ENCODE measurements around the gene RNF149.
A peak's percentile ranks its signal among the peaks of the same experiment; 100 is the strongest.
"Not testable (repeated sequence)": the region's sequence is repeated elsewhere in the genome, so short reads cannot be mapped to it uniquely, and the experiment has no call there.

Gene RNF149

DNA sequence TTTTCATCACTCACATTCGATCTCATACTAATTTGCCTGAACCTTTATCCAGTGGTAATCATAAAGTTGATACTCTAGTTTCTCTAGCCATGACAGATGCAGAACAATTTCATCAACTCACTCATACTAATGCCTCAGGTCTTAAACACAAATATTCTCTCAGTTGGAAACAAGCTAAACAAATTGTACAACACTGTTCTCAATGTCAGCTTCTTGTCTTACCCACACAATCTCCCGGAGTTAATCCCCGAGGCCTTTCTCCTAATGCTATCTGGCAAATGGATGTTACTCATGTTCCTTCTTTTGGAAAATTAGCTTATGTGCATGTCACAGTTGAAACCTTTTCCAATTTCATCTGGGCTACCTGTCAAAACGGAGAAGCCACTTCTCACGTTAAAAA is 67.3 kb downstream of the RNF149 start:
- H3K4me2 ChIP-seq (ENCODE audit: low read length) = no peak overlapping the region
- TF ChIP-seq, protein P1, sequence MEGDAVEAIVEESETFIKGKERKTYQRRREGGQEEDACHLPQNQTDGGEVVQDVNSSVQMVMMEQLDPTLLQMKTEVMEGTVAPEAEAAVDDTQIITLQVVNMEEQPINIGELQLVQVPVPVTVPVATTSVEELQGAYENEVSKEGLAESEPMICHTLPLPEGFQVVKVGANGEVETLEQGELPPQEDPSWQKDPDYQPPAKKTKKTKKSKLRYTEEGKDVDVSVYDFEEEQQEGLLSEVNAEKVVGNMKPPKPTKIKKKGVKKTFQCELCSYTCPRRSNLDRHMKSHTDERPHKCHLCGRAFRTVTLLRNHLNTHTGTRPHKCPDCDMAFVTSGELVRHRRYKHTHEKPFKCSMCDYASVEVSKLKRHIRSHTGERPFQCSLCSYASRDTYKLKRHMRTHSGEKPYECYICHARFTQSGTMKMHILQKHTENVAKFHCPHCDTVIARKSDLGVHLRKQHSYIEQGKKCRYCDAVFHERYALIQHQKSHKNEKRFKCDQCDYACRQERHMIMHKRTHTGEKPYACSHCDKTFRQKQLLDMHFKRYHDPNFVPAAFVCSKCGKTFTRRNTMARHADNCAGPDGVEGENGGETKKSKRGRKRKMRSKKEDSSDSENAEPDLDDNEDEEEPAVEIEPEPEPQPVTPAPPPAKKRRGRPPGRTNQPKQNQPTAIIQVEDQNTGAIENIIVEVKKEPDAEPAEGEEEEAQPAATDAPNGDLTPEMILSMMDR (IDR thresholded peaks at IDR 0.05; ENCODE audit: low read length) = no peak
- TF ChIP-seq EZH2 (IDR thresholded peaks at IDR 0.05; ENCODE audit: borderline replicate concordance, low read length) = no peak

DNA sequence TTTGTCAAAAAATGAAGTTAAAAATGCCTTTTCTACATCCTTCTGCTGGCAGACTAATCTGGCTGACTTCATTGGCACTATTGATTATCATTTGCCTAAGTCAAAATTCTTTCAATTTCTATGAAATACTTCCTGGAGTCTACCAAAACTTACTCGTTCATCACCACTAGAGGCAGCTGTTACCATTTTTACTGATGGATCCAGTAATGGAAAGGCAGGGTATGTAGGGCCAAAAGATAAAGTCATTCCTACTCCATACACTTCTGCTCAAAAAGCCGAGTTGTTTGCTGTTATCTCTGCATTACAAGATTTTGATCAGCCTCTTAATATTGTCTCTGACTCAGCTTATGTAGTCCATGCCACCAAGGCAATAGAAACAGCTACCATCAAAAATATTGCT is 67.8 kb downstream of the RNF149 start:
- not testable (repeated sequence) for H4K20me1 ChIP-seq (ENCODE audit: insufficient read depth, low read length); H3K4me2 ChIP-seq (ENCODE audit: low read length); H3K27me3 ChIP-seq (ENCODE audit: insufficient read depth, low read length)

More for the DNA sequence above, 67.3 kb downstream of the RNF149 start:
- no peaks in the 10 kb centered on the region for H3K4me1 ChIP-seq (ENCODE audit: insufficient read depth, low read length, severe bottlenecking)
- no peak overlapping the region for H3K27ac ChIP-seq (ENCODE audit: low read depth, low read length, poor library complexity, severe bottlenecking)
- H3K79me2 ChIP-seq (ENCODE audit: insufficient read depth, low read length) = no peaks in the 10 kb centered on the region
- H3F3A ChIP-seq (ENCODE audit: insufficient read depth, low read length) = no peaks in the 10 kb centered on the region
- H3K9me3 ChIP-seq (ENCODE audit: low read length) = no peaks in the 10 kb centered on the region
- H4K20me1 ChIP-seq (ENCODE audit: insufficient read depth, low read length) = no peaks in the 10 kb centered on the region
- H3K4me3 ChIP-seq (ENCODE audit: low read depth, low read length, poor library complexity, severe bottlenecking) = no peak overlapping the region
- no peaks in the 10 kb centered on the region for H3K36me3 ChIP-seq (ENCODE audit: insufficient read depth, low read length)
- H3K27me3 ChIP-seq (ENCODE audit: insufficient read depth, low read length) = no peaks in the 10 kb centered on the region
- H3K9me2 ChIP-seq (ENCODE audit: low read depth, low read length) = no peaks in the 10 kb centered on the region
- no peak overlapping the region for H2AFZ ChIP-seq (ENCODE audit: low read length)
- H3K9ac ChIP-seq (ENCODE audit: low read length) = no peak overlapping the region

DNA sequence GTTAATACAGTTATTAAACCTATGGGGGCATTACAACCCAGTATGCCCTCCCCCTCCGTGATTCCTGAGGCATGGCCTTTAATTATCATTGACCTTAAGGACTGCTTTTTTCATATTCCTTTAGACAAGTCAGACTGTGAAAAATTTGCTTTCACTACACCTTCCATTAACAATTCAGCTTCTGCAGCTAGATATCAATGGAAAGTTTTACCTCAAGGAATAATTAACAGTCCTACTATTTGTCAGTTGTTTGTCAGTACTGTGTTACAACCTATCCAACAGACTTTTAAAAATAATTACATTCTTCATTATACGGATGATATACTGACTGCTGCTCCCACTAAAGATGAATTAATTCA is 68.8 kb downstream of the RNF149 start:
- H3K4me2 ChIP-seq (ENCODE audit: low read length); H3K4me3 ChIP-seq (ENCODE audit: low read depth, low read length, poor library complexity, severe bottlenecking); H3F3A ChIP-seq (ENCODE audit: insufficient read depth, low read length); H3K9me3 ChIP-seq (ENCODE audit: low read length); H4K20me1 ChIP-seq (ENCODE audit: insufficient read depth, low read length); H3K4me1 ChIP-seq (ENCODE audit: insufficient read depth, low read length, severe bottlenecking); H3K27ac ChIP-seq (ENCODE audit: low read depth, low read length, poor library complexity, severe bottlenecking); H3K79me2 ChIP-seq (ENCODE audit: insufficient read depth, low read length); H3K36me3 ChIP-seq (ENCODE audit: insufficient read depth, low read length); H2AFZ ChIP-seq (ENCODE audit: low read length); H3K9ac ChIP-seq (ENCODE audit: low read length); H3K9me2 ChIP-seq (ENCODE audit: low read depth, low read length); H3K27me3 ChIP-seq (ENCODE audit: insufficient read depth, low read length): not testable (repeated sequence)

More for the DNA sequence above, 67.8 kb downstream of the RNF149 start:
- TF ChIP-seq, protein P1 (IDR thresholded peaks at IDR 0.05; ENCODE audit: low read length) = peak; percentile 45; the same call in 1 of the 2 replicates
- not testable (repeated sequence) for H3K9ac ChIP-seq (ENCODE audit: low read length); H3K9me3 ChIP-seq (ENCODE audit: low read length); H3K36me3 ChIP-seq (ENCODE audit: insufficient read depth, low read length); H2AFZ ChIP-seq (ENCODE audit: low read length); H3K4me3 ChIP-seq (ENCODE audit: low read depth, low read length, poor library complexity, severe bottlenecking); H3F3A ChIP-seq (ENCODE audit: insufficient read depth, low read length); H3K4me1 ChIP-seq (ENCODE audit: insufficient read depth, low read length, severe bottlenecking); H3K27ac ChIP-seq (ENCODE audit: low read depth, low read length, poor library complexity, severe bottlenecking); H3K79me2 ChIP-seq (ENCODE audit: insufficient read depth, low read length); H3K9me2 ChIP-seq (ENCODE audit: low read depth, low read length)

DNA sequence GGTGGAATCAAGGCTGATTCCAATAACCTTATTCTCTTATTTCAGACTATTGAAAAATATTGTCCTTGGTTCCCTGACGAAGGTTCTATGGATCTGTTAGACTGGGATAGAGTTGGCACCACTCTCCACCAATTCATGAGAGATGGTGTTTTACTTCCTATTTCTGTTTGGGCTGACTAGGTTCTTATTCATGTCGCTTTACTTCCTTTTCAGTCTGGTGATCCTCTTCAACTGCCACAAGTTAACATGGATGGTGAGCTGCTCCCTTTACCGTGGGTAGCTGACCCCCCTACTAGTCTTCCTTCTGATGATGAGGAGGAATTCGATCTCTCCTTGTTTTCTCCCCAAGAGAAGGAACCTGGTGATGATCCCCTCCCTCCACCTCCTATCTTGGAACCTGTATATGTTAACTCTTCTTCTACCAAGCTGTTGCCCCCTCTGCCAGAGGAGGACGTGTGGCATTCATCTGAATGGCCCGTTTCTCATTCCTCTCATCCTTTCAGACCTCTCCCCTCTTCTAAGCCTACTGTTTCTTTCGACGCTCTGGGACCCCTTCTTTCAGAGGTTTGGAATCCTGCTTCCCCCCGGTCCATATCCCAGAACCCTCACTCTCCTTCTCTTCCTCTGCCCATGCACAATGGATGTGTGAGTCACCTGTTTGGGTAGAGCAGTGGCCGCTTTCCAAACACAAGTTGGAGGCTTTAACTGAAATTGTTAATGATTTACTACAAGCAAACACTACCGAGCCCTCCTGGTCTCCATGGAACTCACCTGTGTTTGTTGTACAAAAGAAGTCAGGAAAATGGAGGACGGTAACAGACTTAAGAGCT is 69.4 kb downstream of the RNF149 start:
- no peaks in the 10 kb centered on the region for H3K4me1 ChIP-seq (ENCODE audit: insufficient read depth, low read length, severe bottlenecking)
- no peak overlapping the region for H3K4me2 ChIP-seq (ENCODE audit: low read length)
- no peaks in the 10 kb centered on the region for H3K36me3 ChIP-seq (ENCODE audit: insufficient read depth, low read length)
- no peaks in the 10 kb centered on the region for H3K27me3 ChIP-seq (ENCODE audit: insufficient read depth, low read length)
- TF ChIP-seq, protein P1 (IDR thresholded peaks at IDR 0.05; ENCODE audit: low read length) = no peak
- no peak for TF ChIP-seq EZH2 (IDR thresholded peaks at IDR 0.05; ENCODE audit: borderline replicate concordance, low read length)
- H4K20me1 ChIP-seq (ENCODE audit: insufficient read depth, low read length) = no peaks in the 10 kb centered on the region
- no peaks in the 10 kb centered on the region for H3K9me3 ChIP-seq (ENCODE audit: low read length)
- no peak overlapping the region for H3K9ac ChIP-seq (ENCODE audit: low read length)
- no peak overlapping the region for H3K27ac ChIP-seq (ENCODE audit: low read depth, low read length, poor library complexity, severe bottlenecking)
- H3K9me2 ChIP-seq (ENCODE audit: low read depth, low read length) = no peaks in the 10 kb centered on the region
- no peak overlapping the region for H3K4me3 ChIP-seq (ENCODE audit: low read depth, low read length, poor library complexity, severe bottlenecking)
- no peak overlapping the region for H2AFZ ChIP-seq (ENCODE audit: low read length)
- no peaks in the 10 kb centered on the region for H3F3A ChIP-seq (ENCODE audit: insufficient read depth, low read length)
- H3K79me2 ChIP-seq (ENCODE audit: insufficient read depth, low read length) = no peaks in the 10 kb centered on the region

DNA sequence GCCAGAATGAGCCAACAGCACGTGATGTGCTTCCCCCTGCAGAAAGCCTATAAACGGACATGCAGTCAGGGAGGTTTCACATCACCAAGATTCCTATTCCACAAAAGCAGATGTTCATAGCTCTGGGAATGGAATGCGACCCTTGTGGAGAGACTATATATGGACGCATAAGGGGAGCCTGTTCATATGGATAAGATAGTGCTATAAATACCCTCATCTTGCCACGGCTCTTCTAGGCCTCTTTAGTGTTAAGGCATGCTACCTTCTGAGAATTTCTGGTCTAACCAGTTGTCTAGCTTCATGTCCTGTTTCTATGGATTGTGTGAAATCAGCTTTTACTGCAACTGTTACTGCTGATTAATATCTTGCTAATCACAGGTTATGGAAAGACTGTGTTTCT is 70.6 kb downstream of the RNF149 start:
- not testable (repeated sequence) for H3K9ac ChIP-seq (ENCODE audit: low read length); H3K27ac ChIP-seq (ENCODE audit: low read depth, low read length, poor library complexity, severe bottlenecking); H3K4me3 ChIP-seq (ENCODE audit: low read depth, low read length, poor library complexity, severe bottlenecking); H3K79me2 ChIP-seq (ENCODE audit: insufficient read depth, low read length); H3K9me3 ChIP-seq (ENCODE audit: low read length); H3K4me1 ChIP-seq (ENCODE audit: insufficient read depth, low read length, severe bottlenecking); H2AFZ ChIP-seq (ENCODE audit: low read length); H3F3A ChIP-seq (ENCODE audit: insufficient read depth, low read length); H3K9me2 ChIP-seq (ENCODE audit: low read depth, low read length); H3K36me3 ChIP-seq (ENCODE audit: insufficient read depth, low read length); H4K20me1 ChIP-seq (ENCODE audit: insufficient read depth, low read length); H3K4me2 ChIP-seq (ENCODE audit: low read length); H3K27me3 ChIP-seq (ENCODE audit: insufficient read depth, low read length)
